Measurements from ENCODE around the gene ATP13A3. TPM values are rescaled to one million over a fixed set of nuclear protein-coding genes. Genes with fewer than 3 reads are reported as not detected.

Gene ATP13A3
- total and polyA plus RNA-seq, 2 of the 4 experiments (the other 2 are of a cell fraction), result 48.1 to 154 TPM

DNA sequence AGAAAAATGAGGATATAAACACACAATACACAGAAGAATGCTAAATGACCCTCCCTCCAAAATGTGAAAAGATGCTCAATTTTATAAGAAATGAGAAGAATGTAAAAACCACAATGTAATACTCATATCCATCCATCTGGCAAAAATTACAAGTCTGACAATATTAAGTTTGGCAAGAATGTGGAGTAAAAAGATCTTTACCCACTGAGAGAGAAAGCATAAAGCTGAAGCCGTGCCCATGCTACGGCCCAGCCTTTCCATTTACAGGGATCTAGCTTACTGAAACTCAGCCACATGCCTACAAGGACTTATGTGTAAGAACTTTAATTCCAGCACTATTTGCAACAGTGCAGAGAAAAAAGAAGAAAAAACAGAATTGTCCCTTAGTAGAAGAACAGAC is 42.9 kb downstream of the ATP13A3 start:
- Histone ChIP-seq H3K18ac (ENCODE audit: low read depth, low read length) (no peak overlapping the region), H3K56ac (ENCODE audit: extremely low read depth, insufficient read depth, low read length) (no peak overlapping the region), H2AK5ac (ENCODE audit: low read depth, low read length) (no peak overlapping the region), H4K20me1 (ENCODE audit: insufficient read depth, low read length) (peaks cover 14% of the 10 kb centered on the region), H3K4ac (ENCODE audit: low read depth, low read length) (no peak overlapping the region), H4K8ac (ENCODE audit: low read depth in 2 of 2, low read length in 2 of 2) (no peak overlapping the region), H3K14ac (replicated peaks; ENCODE audit: low read depth, low read length) (no peak overlapping the region), H4K91ac (ENCODE audit: insufficient read depth, low read depth, low read length) (no peak overlapping the region), H2AFZ (replicated peaks; ENCODE audit: low read length, poor library complexity) (no peak overlapping the region), H3K23ac (ENCODE audit: low read depth, low read length) (no peak overlapping the region), H3K4me3 (ENCODE audit: insufficient read depth, low read depth, low read length) (no peak overlapping the region), H3K9me1 (ENCODE audit: insufficient read depth, low read length) (0 out of 2 replicates have a peak, but pooled peaks cover 2% of the 10 kb centered on the region), H3K79me1 (ENCODE audit: low read depth in 1 of 2, low read length in 2 of 2) (peaks cover 31 to 42% of the 10 kb centered on the region in 2 experiments), H3K36me3 (ENCODE audit: control insufficient read depth, insufficient read depth, low read length) (peaks cover 32% of the 10 kb centered on the region), H3K27me3 (ENCODE audit: control insufficient read depth, insufficient read depth, low read length) (no peaks in the 10 kb centered on the region), H2BK15ac (ENCODE audit: low read depth, low read length) (no peak overlapping the region), H2BK20ac (ENCODE audit: low read depth, low read length) (no peak overlapping the region), H3K4me2 (ENCODE audit: low read depth, low read length) (no peak overlapping the region), H3K27ac (ENCODE audit: insufficient read depth, low read length) (no peak overlapping the region), H2BK120ac (ENCODE audit: low read depth, low read length) (no peak overlapping the region), H2AK9ac (replicated peaks; ENCODE audit: low read depth, low read length, poor library complexity) (no peak overlapping the region), H3K4me1 (ENCODE audit: control insufficient read depth, insufficient read depth, low read length) (peaks cover 7% of the 10 kb centered on the region), H3K9ac (ENCODE audit: low read depth, low read length) (no peak overlapping the region), H2BK5ac (ENCODE audit: low read depth, low read length, poor library complexity, severe bottlenecking) (no peak overlapping the region), H3K9me3 (ENCODE audit: control insufficient read depth, insufficient read depth, low read length) (no peaks in the 10 kb centered on the region), H4K5ac (ENCODE audit: low read depth, low read length) (no peak overlapping the region)
- ATAC-seq (ENCODE audit: low read depth) (no peak), DNase-seq (no peak)
- WGBS, 2 experiments (ENCODE audit: extremely low coverage in 2 of 2, insufficient read length in 1 of 2), result no CpG with 5 or more reads among the region's 2 CpGs
- dilution Hi-C loops (cut with HindIII; ENCODE audit: low sequenced_read_pairs, unreplicated experiment) (no loop called here), in situ Hi-C loops (cut with MboI; ENCODE audit: low sequenced_read_pairs) (no loop called here), intact Hi-C loops (cut with micrococcal nuclease) (no loop called here)
- TF ChIP-seq, protein P1, sequence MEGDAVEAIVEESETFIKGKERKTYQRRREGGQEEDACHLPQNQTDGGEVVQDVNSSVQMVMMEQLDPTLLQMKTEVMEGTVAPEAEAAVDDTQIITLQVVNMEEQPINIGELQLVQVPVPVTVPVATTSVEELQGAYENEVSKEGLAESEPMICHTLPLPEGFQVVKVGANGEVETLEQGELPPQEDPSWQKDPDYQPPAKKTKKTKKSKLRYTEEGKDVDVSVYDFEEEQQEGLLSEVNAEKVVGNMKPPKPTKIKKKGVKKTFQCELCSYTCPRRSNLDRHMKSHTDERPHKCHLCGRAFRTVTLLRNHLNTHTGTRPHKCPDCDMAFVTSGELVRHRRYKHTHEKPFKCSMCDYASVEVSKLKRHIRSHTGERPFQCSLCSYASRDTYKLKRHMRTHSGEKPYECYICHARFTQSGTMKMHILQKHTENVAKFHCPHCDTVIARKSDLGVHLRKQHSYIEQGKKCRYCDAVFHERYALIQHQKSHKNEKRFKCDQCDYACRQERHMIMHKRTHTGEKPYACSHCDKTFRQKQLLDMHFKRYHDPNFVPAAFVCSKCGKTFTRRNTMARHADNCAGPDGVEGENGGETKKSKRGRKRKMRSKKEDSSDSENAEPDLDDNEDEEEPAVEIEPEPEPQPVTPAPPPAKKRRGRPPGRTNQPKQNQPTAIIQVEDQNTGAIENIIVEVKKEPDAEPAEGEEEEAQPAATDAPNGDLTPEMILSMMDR (conservative IDR thresholded peaks at IDR 0.05; ENCODE audit: low read depth, low read length), result no peak
- TF ChIP-seq, protein P2, sequence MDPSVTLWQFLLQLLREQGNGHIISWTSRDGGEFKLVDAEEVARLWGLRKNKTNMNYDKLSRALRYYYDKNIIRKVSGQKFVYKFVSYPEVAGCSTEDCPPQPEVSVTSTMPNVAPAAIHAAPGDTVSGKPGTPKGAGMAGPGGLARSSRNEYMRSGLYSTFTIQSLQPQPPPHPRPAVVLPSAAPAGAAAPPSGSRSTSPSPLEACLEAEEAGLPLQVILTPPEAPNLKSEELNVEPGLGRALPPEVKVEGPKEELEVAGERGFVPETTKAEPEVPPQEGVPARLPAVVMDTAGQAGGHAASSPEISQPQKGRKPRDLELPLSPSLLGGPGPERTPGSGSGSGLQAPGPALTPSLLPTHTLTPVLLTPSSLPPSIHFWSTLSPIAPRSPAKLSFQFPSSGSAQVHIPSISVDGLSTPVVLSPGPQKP (IDR thresholded peaks at IDR 0.05; ENCODE audit: borderline replicate concordance, low read depth, low read length), result no peak
- TF ChIP-seq CEBPB (IDR thresholded peaks at IDR 0.05; ENCODE audit: low read depth, low read length), result no peak
- no peak for TF ChIP-seq MAZ (IDR thresholded peaks at IDR 0.05; ENCODE audit: borderline replicate concordance, low read depth, low read length)
- no peak for TF ChIP-seq NFE2L2 (IDR thresholded peaks at IDR 0.05; ENCODE audit: low read depth, low read length)
- CTCF ChIA-PET, result no interaction called here
- BruUV-seq (replicated peaks), result no TSS peak
- POLR2A ChIA-PET (ENCODE audit: unreplicated experiment), result no interaction called here

Data from IMR-90 (cell line).